Natural killer cell (primary cell): Measurements from ENCODE around the gene ATP10D. TPM values are rescaled to one million over a fixed set of nuclear protein-coding genes. Genes with fewer than 3 reads are reported as not detected.

Source experiments
- ATAC-seq, 3 donors: fragments of 150-1000 bp in 2 of 3; fragments of 200-7000 bp in 1 of 3; cut with Tn5 transposase; 1 replicate in 1 of 3; 2 replicates in 2 of 3; pipeline ENCODE4 v1.10.0; 2021; ENCODE audit warnings: mild to moderate bottlenecking in 2 of 3, moderate library complexity in 2 of 3
- DNase-seq, 2 donors: peaks; one replicate each; pipeline versions ENCODE4 v3.0.0 to v3.0.0-alpha.2; 2013 to 2021; ENCODE audit warnings: mixed read lengths in 1 of 2
- H3K27ac ChIP-seq: one replicate; pipeline ENCODE4 v1.5.1; 2013; ENCODE audit warnings: mild to moderate bottlenecking, low read length
- H3K27me3 ChIP-seq: one replicate; pipeline ENCODE4 v1.6.1; 2013; ENCODE audit warnings: low read length; ENCODE audit not compliant: control insufficient read depth, insufficient read depth
- H3K36me3 ChIP-seq: one replicate; pipeline ENCODE4 v1.6.1; 2013; ENCODE audit warnings: low read length; ENCODE audit not compliant: control insufficient read depth, insufficient read depth
- H3K4me1 ChIP-seq: one replicate; pipeline ENCODE4 v1.6.1; 2013; ENCODE audit warnings: low read length; ENCODE audit not compliant: control insufficient read depth, insufficient read depth
- H3K4me3 ChIP-seq: one replicate; pipeline ENCODE4 v1.5.1; 2013; ENCODE audit warnings: low read length
- H3K9me3 ChIP-seq: one replicate; pipeline ENCODE4 v1.6.1; 2013; ENCODE audit warnings: low read length; ENCODE audit not compliant: control insufficient read depth, insufficient read depth
- H3K27ac Mint-ChIP-seq, 2 donors: one replicate each; pipeline ENCODE4 v1.8.0; 2022; ENCODE audit warnings: mild to moderate bottlenecking in 2 of 2, mixed read lengths in 2 of 2, moderate library complexity in 1 of 2
- H3K27me3 Mint-ChIP-seq, 2 donors: one replicate each; pipeline ENCODE4 v1.8.0; 2022; ENCODE audit warnings: low read depth in 2 of 2, mixed read lengths in 2 of 2
- H3K36me3 Mint-ChIP-seq: one replicate; pipeline ENCODE4 v1.8.0; 2022; ENCODE audit warnings: mixed read lengths
- H3K4me1 Mint-ChIP-seq, 2 donors: one replicate each; pipeline ENCODE4 v1.8.0; 2022; ENCODE audit warnings: mixed read lengths in 2 of 2
- H3K4me3 Mint-ChIP-seq: one replicate; pipeline ENCODE4 v1.8.0; 2022; ENCODE audit warnings: mild to moderate bottlenecking, moderate library complexity, mixed read lengths
- H3K9me3 Mint-ChIP-seq, 2 donors: one replicate each; pipeline ENCODE4 v1.8.0; 2022; ENCODE audit warnings: mixed read lengths in 2 of 2
- WGBS: methylation state at CpG from one replicate; pipeline ENCODE4 v1.1.7; 2013; ENCODE audit warnings: missing lambda C conversion rate; ENCODE audit not compliant: insufficient coverage; 5-methylcytosine and 5-hydroxymethylcytosine counted together
- intact Hi-C: fragments of 100-400 bp; cut with micrococcal nuclease; formaldehyde crosslinking; loops from one replicate; pipeline ENCODE4 v1.14.2; 2022
- total RNA-seq, 4 donors: library from RNA; stranded (reverse); fragments of 120-200 nt in 1 of 4; gene quantifications; one replicate each; pipeline versions ENCODE4 v1.2.3 to v1.2.4, GENCODE V29; 2013 to 2022
- TF ChIP-seq, protein P1 (sequence below): fragments of 200-600 bp; IDR thresholded peaks from one replicate; pipeline ENCODE4 v1.8.0; 2022; ENCODE audit warnings: antibody characterized with exemption

The ATP10D gene
- total RNA-seq, 3 donors from 2014 or later (not counting 1 experiment from before 2014, with no cell fraction given) = 19.8 to 79.3 (median 28.0) TPM

DNA sequence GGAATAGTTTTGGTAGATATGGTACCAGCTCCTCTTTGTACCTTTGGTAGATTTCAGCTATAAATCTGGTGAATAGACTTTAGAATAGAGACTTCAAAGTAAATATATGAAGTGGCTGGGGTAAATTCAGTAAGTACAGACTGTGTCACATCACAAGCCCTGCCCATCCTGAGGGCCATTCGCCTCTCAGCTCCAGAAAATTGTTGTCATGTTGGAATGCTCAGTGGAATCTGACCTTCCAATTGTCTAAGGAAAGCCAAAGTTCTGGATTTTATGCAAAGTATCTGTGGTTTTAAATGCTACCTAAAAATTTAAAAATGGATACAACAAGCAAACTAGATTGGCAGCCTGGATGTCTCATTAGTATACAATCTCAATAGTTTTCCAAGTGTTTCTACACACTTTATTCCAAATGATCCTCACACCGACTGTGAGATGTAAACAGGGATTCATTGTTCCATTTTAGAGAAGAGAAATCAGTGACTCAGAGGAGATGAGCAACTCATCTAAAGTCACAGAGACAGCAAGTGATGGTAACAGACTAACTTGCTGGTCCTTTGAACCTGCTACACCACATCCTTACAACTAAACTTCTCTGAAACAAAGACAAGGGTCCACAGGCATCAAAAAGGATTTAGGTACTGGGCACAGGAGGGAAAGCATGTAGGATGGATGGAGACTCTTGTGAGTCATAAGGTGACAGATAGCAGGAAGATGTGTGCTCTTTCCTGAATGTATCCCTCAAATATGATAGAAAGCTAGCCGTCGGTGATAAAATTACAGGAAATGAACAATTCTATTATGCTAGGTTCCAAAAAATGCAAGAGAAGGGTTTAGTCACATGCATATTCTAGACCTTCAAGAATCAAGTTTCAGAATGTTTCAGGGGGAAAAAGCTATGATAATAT lies 127.3 kb downstream of the ATP10D start:
- TF ChIP-seq, protein P1, sequence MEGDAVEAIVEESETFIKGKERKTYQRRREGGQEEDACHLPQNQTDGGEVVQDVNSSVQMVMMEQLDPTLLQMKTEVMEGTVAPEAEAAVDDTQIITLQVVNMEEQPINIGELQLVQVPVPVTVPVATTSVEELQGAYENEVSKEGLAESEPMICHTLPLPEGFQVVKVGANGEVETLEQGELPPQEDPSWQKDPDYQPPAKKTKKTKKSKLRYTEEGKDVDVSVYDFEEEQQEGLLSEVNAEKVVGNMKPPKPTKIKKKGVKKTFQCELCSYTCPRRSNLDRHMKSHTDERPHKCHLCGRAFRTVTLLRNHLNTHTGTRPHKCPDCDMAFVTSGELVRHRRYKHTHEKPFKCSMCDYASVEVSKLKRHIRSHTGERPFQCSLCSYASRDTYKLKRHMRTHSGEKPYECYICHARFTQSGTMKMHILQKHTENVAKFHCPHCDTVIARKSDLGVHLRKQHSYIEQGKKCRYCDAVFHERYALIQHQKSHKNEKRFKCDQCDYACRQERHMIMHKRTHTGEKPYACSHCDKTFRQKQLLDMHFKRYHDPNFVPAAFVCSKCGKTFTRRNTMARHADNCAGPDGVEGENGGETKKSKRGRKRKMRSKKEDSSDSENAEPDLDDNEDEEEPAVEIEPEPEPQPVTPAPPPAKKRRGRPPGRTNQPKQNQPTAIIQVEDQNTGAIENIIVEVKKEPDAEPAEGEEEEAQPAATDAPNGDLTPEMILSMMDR = no peak
- H3K4me1 ChIP-seq = no peaks in the 10 kb centered on the region
- no peaks in the 10 kb centered on the region for H3K36me3 ChIP-seq
- Mint-ChIP-seq H3K4me3 (no peak overlapping the region), H3K27me3 (no peaks in the 10 kb centered on the region), H3K27ac (no peak overlapping the region), H3K4me1 (no peaks in the 10 kb centered on the region), H3K36me3 (no peaks in the 10 kb centered on the region), H3K9me3 (no peaks in the 10 kb centered on the region)
- no peak overlapping the region for H3K27ac ChIP-seq
- H3K4me3 ChIP-seq = no peak overlapping the region
- no peak for ATAC-seq
- no peak for DNase-seq
- H3K27me3 ChIP-seq = peaks cover 4% of the 10 kb centered on the region
- 44% methylated on average over 3 of the region's 4 CpGs for WGBS
- intact Hi-C loops = no loop called here
- no peaks in the 10 kb centered on the region for H3K9me3 ChIP-seq

- 86% methylated on average over 3 of the region's 4 CpGs for WGBS
- Mint-ChIP-seq H3K27ac (no peak overlapping the region), H3K9me3 (no peaks in the 10 kb centered on the region)
Observed at GRCh38 chr4:47615385-47615784, 130.3 kb downstream of the ATP10D start.

DNA sequence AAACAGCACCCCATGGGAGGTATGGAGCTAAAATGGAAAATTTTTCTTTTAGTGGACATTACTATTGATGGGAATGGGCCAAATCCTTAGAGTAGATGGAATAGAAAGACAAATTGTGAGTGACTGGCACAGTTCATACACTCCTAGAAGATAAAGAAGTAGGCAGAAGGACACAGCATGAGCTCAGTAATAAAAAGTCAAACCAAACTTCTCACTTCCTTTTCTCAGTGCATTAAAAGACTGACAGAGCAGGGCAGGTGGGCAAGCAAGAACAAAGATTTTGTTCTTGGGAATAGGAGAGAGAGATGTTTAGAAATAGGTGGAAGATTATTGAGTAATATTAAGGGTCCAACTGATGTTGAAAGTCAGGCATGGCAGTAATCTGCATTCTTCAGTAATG lies 132.5 kb downstream of the ATP10D start:
- Mint-ChIP-seq H3K4me3 (no peak overlapping the region), H3K4me1 (no peaks in the 10 kb centered on the region), H3K9me3 (no peaks in the 10 kb centered on the region), H3K36me3 (no peaks in the 10 kb centered on the region), H3K27ac (no peak overlapping the region), H3K27me3 (peaks cover 0 to under 1% of the 10 kb centered on the region in 2 donors)
- no peak overlapping the region for H3K4me3 ChIP-seq
- H3K27ac ChIP-seq = no peak overlapping the region
- TF ChIP-seq, protein P1 = no peak
- H3K27me3 ChIP-seq = peaks cover 4% of the 10 kb centered on the region
- DNase-seq (no peak), ATAC-seq (no peak)
- H3K36me3 ChIP-seq = no peaks in the 10 kb centered on the region
- intact Hi-C loops = no loop called here
- H3K4me1 ChIP-seq = no peaks in the 10 kb centered on the region
- H3K9me3 ChIP-seq = no peaks in the 10 kb centered on the region

More at GRCh38 chr4:47615385-47615784, 130.3 kb downstream of the ATP10D start:
- DNase-seq = no peak
- H3K4me1 ChIP-seq = no peaks in the 10 kb centered on the region
- TF ChIP-seq, protein P1 = no peak
- Mint-ChIP-seq H3K27me3 (no peaks in the 10 kb centered on the region), H3K4me1 (no peaks in the 10 kb centered on the region), H3K36me3 (no peaks in the 10 kb centered on the region), H3K4me3 (no peak overlapping the region)
- ATAC-seq = no peak
- no peak overlapping the region for H3K27ac ChIP-seq
- intact Hi-C loops = no loop called here
- no peak overlapping the region for H3K4me3 ChIP-seq
- no peaks in the 10 kb centered on the region for H3K36me3 ChIP-seq
- peaks cover 4% of the 10 kb centered on the region for H3K27me3 ChIP-seq
- H3K9me3 ChIP-seq = no peaks in the 10 kb centered on the region
